ENCODE results near the gene HOXA6. TPM values are rescaled to one million over a fixed set of nuclear protein-coding genes. Genes with fewer than 3 reads are reported as not detected.

The HOXA6 gene
- total RNA-seq, 4 donors from 2014 or later = 0.66 to 0.92 TPM; not detected in 2

GRCh38 chr7:27165996-27166530 is 18.5 kb upstream of the HOXA6 start:
- Histone ChIP-seq H3K4me3 (peak overlapping the region in 1 of 4 donors; percentile 2), H3K4me1 (peaks cover 18 to 57% (median 48%) of the 10 kb centered on the region in 4 donors), H3K27ac (replicated peaks in 1 of 4) (no peak overlapping the region), H3K27me3 (peaks cover 27 to 100% (median 95%) of the 10 kb centered on the region in 4 donors), H3K9me3 (no peaks in the 10 kb centered on the region), H3K36me3 (no peaks in the 10 kb centered on the region)
- 12% methylated on average over 13 of the region's 46 CpGs for WGBS
- no peak for TF ChIP-seq POLR2A (IDR thresholded peaks at IDR 0.05; ENCODE audit: low read depth)
- TF ChIP-seq, protein P1, sequence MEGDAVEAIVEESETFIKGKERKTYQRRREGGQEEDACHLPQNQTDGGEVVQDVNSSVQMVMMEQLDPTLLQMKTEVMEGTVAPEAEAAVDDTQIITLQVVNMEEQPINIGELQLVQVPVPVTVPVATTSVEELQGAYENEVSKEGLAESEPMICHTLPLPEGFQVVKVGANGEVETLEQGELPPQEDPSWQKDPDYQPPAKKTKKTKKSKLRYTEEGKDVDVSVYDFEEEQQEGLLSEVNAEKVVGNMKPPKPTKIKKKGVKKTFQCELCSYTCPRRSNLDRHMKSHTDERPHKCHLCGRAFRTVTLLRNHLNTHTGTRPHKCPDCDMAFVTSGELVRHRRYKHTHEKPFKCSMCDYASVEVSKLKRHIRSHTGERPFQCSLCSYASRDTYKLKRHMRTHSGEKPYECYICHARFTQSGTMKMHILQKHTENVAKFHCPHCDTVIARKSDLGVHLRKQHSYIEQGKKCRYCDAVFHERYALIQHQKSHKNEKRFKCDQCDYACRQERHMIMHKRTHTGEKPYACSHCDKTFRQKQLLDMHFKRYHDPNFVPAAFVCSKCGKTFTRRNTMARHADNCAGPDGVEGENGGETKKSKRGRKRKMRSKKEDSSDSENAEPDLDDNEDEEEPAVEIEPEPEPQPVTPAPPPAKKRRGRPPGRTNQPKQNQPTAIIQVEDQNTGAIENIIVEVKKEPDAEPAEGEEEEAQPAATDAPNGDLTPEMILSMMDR (IDR thresholded peaks at IDR 0.05) = no peak
- TF ChIP-seq POLR2AphosphoS5 (IDR thresholded peaks at IDR 0.05) = no peak
- TF ChIP-seq EP300 (IDR thresholded peaks at IDR 0.05) = no peak
- intact Hi-C loops (cut with DNase I) = no loop called here
- DNase-seq (ENCODE audit: extremely low spot score) = no peak

DNA sequence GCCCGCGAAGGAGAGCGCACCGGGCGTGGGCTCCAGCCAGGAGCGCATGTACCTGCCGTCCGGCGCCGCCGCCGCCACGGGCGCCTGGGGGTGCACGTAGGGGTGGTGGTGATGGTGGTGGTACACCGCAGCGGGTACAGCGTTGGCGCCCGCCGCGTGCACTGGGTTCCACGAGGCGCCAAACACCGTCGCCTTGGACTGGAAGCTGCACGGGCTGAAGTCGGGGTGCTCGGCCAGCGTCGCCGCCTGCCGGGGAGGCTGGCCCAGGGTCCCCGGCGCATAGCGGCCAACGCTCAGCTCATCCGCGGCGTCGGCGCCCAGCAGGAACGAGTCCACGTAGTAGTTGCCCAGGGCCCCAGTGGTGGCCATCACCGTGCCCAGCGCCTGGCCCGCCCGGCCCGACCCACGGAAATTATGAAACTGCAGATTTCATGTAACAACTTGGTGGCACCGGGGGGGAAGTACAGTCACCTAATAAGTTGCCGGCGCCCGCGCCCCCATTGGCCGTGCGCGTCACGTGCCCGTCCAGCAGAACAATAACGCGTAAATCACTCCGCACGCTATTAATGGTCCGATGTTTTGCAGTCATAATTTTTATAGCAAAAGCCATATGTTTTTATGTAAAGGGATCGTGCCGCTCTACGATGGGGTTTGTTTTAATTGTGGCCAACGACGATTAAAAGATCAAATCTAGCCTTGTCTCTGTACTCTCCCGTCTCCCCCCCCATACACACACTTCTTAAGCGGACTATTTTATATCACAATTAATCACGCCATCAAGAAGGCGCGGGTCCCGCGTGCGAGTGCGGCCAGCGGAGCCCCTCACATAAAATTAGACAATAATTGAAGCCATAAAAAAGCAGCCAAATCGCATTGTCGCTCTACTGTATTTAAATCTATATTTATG is 17.8 kb upstream of the HOXA6 start, which contains the start of gene HOXA9:
Gene HOXA9 (minus strand): TSS at position 449 of the 907 bp plus-strand sequence. CDS start 80 bp downstream, at position 369.
- DNase-seq (ENCODE audit: extremely low spot score) = no peak
- peaks cover 25 to 64% (median 55%) of the 10 kb centered on the region in 4 donors for H3K4me1 ChIP-seq
- H3K36me3 ChIP-seq = no peaks in the 10 kb centered on the region
- H3K9me3 ChIP-seq = no peaks in the 10 kb centered on the region
- H3K27ac ChIP-seq (replicated peaks in 1 of 4) = no peak within 1 kb of the TSS
- WGBS = 7% methylated on average over 37 of the region's 82 CpGs
- peaks cover 27 to 100% (median 92%) of the 10 kb centered on the region in 4 donors for H3K27me3 ChIP-seq
- TF ChIP-seq POLR2A (IDR thresholded peaks at IDR 0.05; ENCODE audit: low read depth) (no peak), EP300 (IDR thresholded peaks at IDR 0.05) (no peak), POLR2AphosphoS5 (IDR thresholded peaks at IDR 0.05) (no peak)
- TF ChIP-seq, protein P1 (IDR thresholded peaks at IDR 0.05) = no peak
- intact Hi-C loops (cut with DNase I) = no loop called here
- H3K4me3 ChIP-seq = peak within 1 kb of the TSS; percentile 21 to 31 (median 25)

DNA sequence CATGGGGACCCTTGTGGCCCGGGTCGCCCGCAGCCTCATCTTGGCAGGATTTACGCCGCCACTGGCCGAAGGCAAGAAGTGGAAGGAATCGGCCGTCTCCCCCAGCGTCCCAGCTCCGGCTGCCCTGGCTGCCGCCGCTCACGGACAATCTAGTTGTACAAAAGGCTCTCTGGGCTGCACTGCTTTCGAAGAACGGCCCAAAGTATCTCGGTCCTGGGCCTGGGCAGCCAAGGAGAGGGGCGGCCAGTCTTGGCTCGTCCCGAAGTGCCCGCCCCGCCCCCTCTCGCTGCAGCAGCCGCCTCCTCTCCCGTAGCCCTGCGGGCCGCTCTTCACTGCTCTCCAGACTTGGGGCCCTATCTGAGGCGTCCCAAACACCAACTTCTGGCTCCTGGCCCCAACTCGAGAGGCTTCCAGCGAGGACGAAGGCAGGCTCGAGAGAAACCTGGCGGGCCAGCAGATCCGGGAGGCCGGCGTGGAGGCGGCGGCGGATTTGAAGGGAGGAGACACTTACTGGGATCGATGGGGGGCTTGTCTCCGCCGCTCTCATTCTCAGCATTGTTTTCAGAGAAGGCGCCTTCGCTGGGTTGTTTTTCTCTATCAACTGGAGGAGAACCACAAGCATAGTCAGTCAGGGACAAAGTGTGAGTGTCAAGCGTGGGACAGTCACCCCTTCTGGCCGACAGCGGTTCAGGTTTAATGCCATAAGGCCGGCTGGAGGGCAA is 17.0 kb upstream of the HOXA6 start:
- 15% methylated on average over 36 of the region's 47 CpGs for WGBS
- peaks cover 21 to 62% (median 51%) of the 10 kb centered on the region in 4 donors for H3K4me1 ChIP-seq
- no peak for TF ChIP-seq POLR2AphosphoS5 (IDR thresholded peaks at IDR 0.05)
- no peak for TF ChIP-seq EP300 (IDR thresholded peaks at IDR 0.05)
- TF ChIP-seq, protein P1 (IDR thresholded peaks at IDR 0.05) = no peak
- TF ChIP-seq POLR2A (IDR thresholded peaks at IDR 0.05; ENCODE audit: low read depth) = no peak
- intact Hi-C loops (cut with DNase I) = loop anchor here (5.0 kb wide), 1 partner anchor 797 kb away; no protein-coding TSS in a partner anchor
- H3K9me3 ChIP-seq = no peaks in the 10 kb centered on the region
- H3K36me3 ChIP-seq = no peaks in the 10 kb centered on the region
- H3K27ac ChIP-seq (replicated peaks in 1 of 4) = no peak overlapping the region
- H3K27me3 ChIP-seq = peaks cover 18 to 100% (median 91%) of the 10 kb centered on the region in 4 donors
- peak overlapping the region; percentile 21 to 31 (median 25) for H3K4me3 ChIP-seq
- DNase-seq (ENCODE audit: extremely low spot score) = no peak

GRCh38 chr7:27164045-27164366 is 16.4 kb upstream of the HOXA6 start:
- Histone ChIP-seq H3K27me3 (peaks cover 17 to 100% (median 91%) of the 10 kb centered on the region in 4 donors), H3K36me3 (no peaks in the 10 kb centered on the region), H3K9me3 (no peaks in the 10 kb centered on the region), H3K4me1 (peaks cover 20 to 57% (median 48%) of the 10 kb centered on the region in 4 donors), H3K4me3 (peak overlapping the region in 1 of 4 donors; percentile 31), H3K27ac (replicated peaks in 1 of 4) (no peak overlapping the region)
- no peak for DNase-seq (ENCODE audit: extremely low spot score)
- 45% methylated on average over 12 of the region's 12 CpGs for WGBS
- intact Hi-C loops (cut with DNase I) = loop anchor here (5.0 kb wide), 1 partner anchor 797 kb away; no protein-coding TSS in a partner anchor
- TF ChIP-seq EP300 (IDR thresholded peaks at IDR 0.05) = no peak
- no peak for TF ChIP-seq POLR2A (IDR thresholded peaks at IDR 0.05; ENCODE audit: low read depth)
- TF ChIP-seq, protein P1 (IDR thresholded peaks at IDR 0.05) = no peak
- no peak for TF ChIP-seq POLR2AphosphoS5 (IDR thresholded peaks at IDR 0.05)

All from esophagus muscularis mucosa (tissue), 4 donors.